Neural cell (in vitro differentiated cells): Measurements from ENCODE around the gene ITPK1. TPM values are rescaled to one million over a fixed set of nuclear protein-coding genes. Genes with fewer than 3 reads are reported as not detected.

Source experiments
- H2AFZ ChIP-seq: fragments of 200-600, 300-800 bp; sonication (generic), shearing (Covaris generic); 2 replicates; pipeline ENCODE4 v1.6.0; 2014; ENCODE audit warnings: low read depth, mild to moderate bottlenecking, antibody characterized with exemption, low read length, moderate library complexity
- H3F3A ChIP-seq: fragments of 200-600 bp; shearing (Covaris generic); 2 replicates; pipeline ENCODE4 v1.6.1; 2016; ENCODE audit warnings: mild to moderate bottlenecking, moderate library complexity, mixed read lengths, antibody characterized with exemption, low read length; ENCODE audit not compliant: insufficient read depth, poor library complexity, severe bottlenecking
- H3K27ac ChIP-seq: fragments of 200-600, 300-800 bp; sonication (generic), shearing (Covaris generic); 2 replicates; pipeline ENCODE4 v1.5.1; 2014; ENCODE audit warnings: mild to moderate bottlenecking, low read length, moderate library complexity
- H3K27me3 ChIP-seq: fragments of 300-800, 200-600 bp; sonication (generic), shearing (Covaris generic); 2 replicates; pipeline ENCODE4 v1.6.0; 2014; ENCODE audit warnings: mild to moderate bottlenecking, low read depth, low read length, moderate library complexity; ENCODE audit not compliant: insufficient read depth
- H3K36me3 ChIP-seq: fragments of 300-800, 200-600 bp; sonication (generic), shearing (Covaris generic); 2 replicates; pipeline ENCODE4 v1.5.1; 2014; ENCODE audit warnings: mild to moderate bottlenecking, antibody characterized with exemption, low read length, moderate library complexity; ENCODE audit not compliant: insufficient read depth
- H3K4me2 ChIP-seq: fragments of 300-800, 200-600 bp; sonication (generic), shearing (Covaris generic); 2 replicates; pipeline ENCODE4 v1.6.0; 2014; ENCODE audit warnings: mild to moderate bottlenecking, low read length
- H3K4me3 ChIP-seq: fragments of 300-800, 200-600 bp; sonication (generic), shearing (Covaris generic); 2 replicates; pipeline ENCODE4 v1.5.1; 2014; ENCODE audit warnings: mild to moderate bottlenecking, low read length, moderate library complexity
- H3K79me2 ChIP-seq: fragments of 200-600 bp; shearing (Covaris generic); replicated peaks from 2 replicates; pipeline ENCODE4 v1.6.0; 2014; ENCODE audit warnings: mild to moderate bottlenecking, low read length, moderate library complexity; ENCODE audit not compliant: insufficient read depth
- H3K9ac ChIP-seq: fragments of 300-800, 200-600 bp; sonication (generic), shearing (Covaris generic); 2 replicates; pipeline ENCODE4 v1.6.1; 2016; ENCODE audit warnings: mild to moderate bottlenecking, low read length, mixed read lengths
- H3K9me2 ChIP-seq: fragments of 200-600 bp; shearing (Covaris generic); 2 replicates; pipeline ENCODE4 v1.6.1; 2016; ENCODE audit warnings: mild to moderate bottlenecking, low read length, mixed read lengths; ENCODE audit not compliant: insufficient read depth
- H3K9me3 ChIP-seq: fragments of 200-600, 300-800 bp; sonication (generic), shearing (Covaris generic); 2 replicates; pipeline ENCODE4 v1.6.1; 2016; ENCODE audit warnings: mild to moderate bottlenecking, mixed run types, low read length, moderate library complexity, mixed read lengths
- H4K20me1 ChIP-seq: fragments of 200-600 bp; shearing (Covaris generic); 2 replicates; pipeline ENCODE4 v1.6.1; 2016; ENCODE audit warnings: mild to moderate bottlenecking, mixed run types; ENCODE audit not compliant: insufficient read depth
- EP300 ChIP-seq: fragments of 450-650 bp; conservative IDR thresholded peaks from 2 replicates; pipeline ENCODE4 v1.6.1; 2014; ENCODE audit warnings: antibody characterized with exemption, mild to moderate bottlenecking, moderate library complexity; ENCODE audit not compliant: poor library complexity, severe bottlenecking
- EZH2 ChIP-seq: fragments of 200-600, 300-800 bp; shearing (Covaris generic), sonication (generic); IDR thresholded peaks from 2 replicates; pipeline ENCODE4 v1.6.1; 2014; ENCODE audit warnings: antibody characterized with exemption, low read length, borderline replicate concordance, mild to moderate bottlenecking; ENCODE audit not compliant: insufficient read depth, poor library complexity, severe bottlenecking
- MXI1 ChIP-seq: fragments of 450-650 bp; conservative IDR thresholded peaks from 2 replicates; pipeline ENCODE4 v1.6.1; 2014; ENCODE audit warnings: antibody characterized with exemption, mild to moderate bottlenecking; ENCODE audit not compliant: poor library complexity, severe bottlenecking
- POLR2AphosphoS5 ChIP-seq: IDR thresholded peaks from 2 replicates; pipeline ENCODE4 v1.6.1; 2012
- RAD21 ChIP-seq: fragments of 450-650 bp; conservative IDR thresholded peaks from 2 replicates; pipeline ENCODE4 v1.6.1; 2014; ENCODE audit warnings: antibody characterized with exemption, mild to moderate bottlenecking, moderate library complexity
- SMC3 ChIP-seq: fragments of 450-650 bp; conservative IDR thresholded peaks from 2 replicates; pipeline ENCODE4 v1.6.1; 2014; ENCODE audit warnings: antibody characterized with exemption, mild to moderate bottlenecking, moderate library complexity; ENCODE audit not compliant: poor library complexity
- TAF1 ChIP-seq: IDR thresholded peaks from 2 replicates; pipeline ENCODE4 v1.6.1; 2012; ENCODE audit warnings: low read depth
- polyA plus RNA-seq: library from polyadenylated mRNA; depleted of rRNA; stranded (reverse); fragments of >200 nt; gene quantifications from 2 replicates; pipeline ENCODE4 v1.2.3, GENCODE V29; 2014
- TF ChIP-seq, protein P1 (sequence below): fragments of 450-650 bp; IDR thresholded peaks from 2 replicates; pipeline ENCODE4 v1.5.1; 2014; ENCODE audit warnings: antibody characterized with exemption, mild to moderate bottlenecking, moderate library complexity; ENCODE audit not compliant: poor library complexity, severe bottlenecking
- TF ChIP-seq, protein P2 (sequence below): IDR thresholded peaks from 2 replicates; pipeline ENCODE4 v1.6.1; 2012; ENCODE audit warnings: borderline replicate concordance

ITPK1 gene
- polyA plus RNA-seq, 1 donor from 2014 or later = 65.0 TPM

DNA sequence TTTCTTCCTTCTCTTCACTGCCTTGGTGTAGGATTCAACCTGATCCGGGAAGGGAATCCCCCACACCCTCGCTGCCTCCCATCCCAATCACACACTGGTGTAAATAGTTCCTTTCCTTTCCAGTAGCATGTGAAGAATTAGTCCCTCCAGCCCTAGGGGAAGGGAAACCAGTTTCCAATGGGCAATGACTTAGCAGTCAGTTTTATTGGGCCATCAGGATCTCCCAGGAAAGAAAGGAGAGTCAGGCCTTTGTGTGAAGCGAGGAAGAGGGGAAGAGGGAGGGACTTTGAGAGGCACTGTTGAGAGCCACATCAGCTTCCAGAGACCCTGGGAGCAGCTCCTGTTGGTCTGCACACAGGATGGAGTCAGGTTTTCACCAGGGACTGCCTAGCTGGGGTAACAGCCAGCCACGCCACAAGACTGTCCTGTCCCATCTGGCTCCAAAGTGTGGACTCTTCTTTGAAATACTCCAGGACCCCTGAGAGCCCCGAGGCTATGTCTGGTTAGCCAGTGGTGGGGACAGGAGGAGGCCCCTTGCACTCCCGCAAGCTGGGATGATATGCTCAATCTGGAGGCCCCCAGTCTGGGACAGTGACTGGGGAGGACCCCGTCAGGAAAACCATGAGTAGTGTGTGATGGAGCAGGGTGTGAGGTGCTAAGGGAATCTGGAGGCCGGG is 41.1 kb upstream of the ITPK1 start:
- Histone ChIP-seq H3K9me2 (no peaks in the 10 kb centered on the region), H3F3A (no peaks in the 10 kb centered on the region), H3K27ac (no peak overlapping the region), H3K4me3 (no peak overlapping the region), H3K9ac (no peak overlapping the region), H3K27me3 (no peaks in the 10 kb centered on the region), H3K36me3 (no peaks in the 10 kb centered on the region), H4K20me1 (no peaks in the 10 kb centered on the region), H3K9me3 (no peaks in the 10 kb centered on the region), H2AFZ (no peak overlapping the region), H3K79me2 (no peaks in the 10 kb centered on the region), H3K4me2 (no peak overlapping the region)
- TF ChIP-seq TAF1 = no peak

DNA sequence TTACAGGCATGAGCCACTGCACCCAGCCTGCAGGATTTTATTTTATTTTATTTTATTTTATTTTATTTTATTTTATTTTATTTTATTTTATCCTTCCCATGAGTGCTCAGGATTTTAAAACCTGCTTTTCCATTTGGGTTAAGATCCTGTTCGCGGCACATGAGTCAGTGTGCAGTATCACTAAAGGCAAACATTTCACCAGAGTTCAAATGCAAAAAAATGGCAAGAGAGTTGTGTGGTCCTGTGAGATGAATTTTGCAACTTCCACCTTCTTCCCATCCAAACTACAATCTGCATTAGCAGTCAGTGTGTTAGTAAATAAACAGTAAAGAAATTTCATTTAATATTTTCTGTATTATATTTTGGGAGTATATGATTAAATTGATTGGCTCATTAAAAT is 39.9 kb upstream of the ITPK1 start:
- no peak overlapping the region for H2AFZ ChIP-seq
- H3K9me3 ChIP-seq = no peaks in the 10 kb centered on the region
- H3K4me2 ChIP-seq = no peak overlapping the region
- no peak overlapping the region for H3K9ac ChIP-seq
- H3K9me2 ChIP-seq = no peaks in the 10 kb centered on the region
- no peaks in the 10 kb centered on the region for H3K27me3 ChIP-seq
- no peaks in the 10 kb centered on the region for H3K79me2 ChIP-seq
- no peaks in the 10 kb centered on the region for H3F3A ChIP-seq
- H4K20me1 ChIP-seq = no peaks in the 10 kb centered on the region
- H3K4me3 ChIP-seq = no peak overlapping the region
- H3K36me3 ChIP-seq = no peaks in the 10 kb centered on the region
- TF ChIP-seq MXI1 = no peak
- no peak for TF ChIP-seq EZH2
- TF ChIP-seq, protein P1, sequence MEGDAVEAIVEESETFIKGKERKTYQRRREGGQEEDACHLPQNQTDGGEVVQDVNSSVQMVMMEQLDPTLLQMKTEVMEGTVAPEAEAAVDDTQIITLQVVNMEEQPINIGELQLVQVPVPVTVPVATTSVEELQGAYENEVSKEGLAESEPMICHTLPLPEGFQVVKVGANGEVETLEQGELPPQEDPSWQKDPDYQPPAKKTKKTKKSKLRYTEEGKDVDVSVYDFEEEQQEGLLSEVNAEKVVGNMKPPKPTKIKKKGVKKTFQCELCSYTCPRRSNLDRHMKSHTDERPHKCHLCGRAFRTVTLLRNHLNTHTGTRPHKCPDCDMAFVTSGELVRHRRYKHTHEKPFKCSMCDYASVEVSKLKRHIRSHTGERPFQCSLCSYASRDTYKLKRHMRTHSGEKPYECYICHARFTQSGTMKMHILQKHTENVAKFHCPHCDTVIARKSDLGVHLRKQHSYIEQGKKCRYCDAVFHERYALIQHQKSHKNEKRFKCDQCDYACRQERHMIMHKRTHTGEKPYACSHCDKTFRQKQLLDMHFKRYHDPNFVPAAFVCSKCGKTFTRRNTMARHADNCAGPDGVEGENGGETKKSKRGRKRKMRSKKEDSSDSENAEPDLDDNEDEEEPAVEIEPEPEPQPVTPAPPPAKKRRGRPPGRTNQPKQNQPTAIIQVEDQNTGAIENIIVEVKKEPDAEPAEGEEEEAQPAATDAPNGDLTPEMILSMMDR = no peak
- no peak for TF ChIP-seq EP300
- TF ChIP-seq, protein P2, sequence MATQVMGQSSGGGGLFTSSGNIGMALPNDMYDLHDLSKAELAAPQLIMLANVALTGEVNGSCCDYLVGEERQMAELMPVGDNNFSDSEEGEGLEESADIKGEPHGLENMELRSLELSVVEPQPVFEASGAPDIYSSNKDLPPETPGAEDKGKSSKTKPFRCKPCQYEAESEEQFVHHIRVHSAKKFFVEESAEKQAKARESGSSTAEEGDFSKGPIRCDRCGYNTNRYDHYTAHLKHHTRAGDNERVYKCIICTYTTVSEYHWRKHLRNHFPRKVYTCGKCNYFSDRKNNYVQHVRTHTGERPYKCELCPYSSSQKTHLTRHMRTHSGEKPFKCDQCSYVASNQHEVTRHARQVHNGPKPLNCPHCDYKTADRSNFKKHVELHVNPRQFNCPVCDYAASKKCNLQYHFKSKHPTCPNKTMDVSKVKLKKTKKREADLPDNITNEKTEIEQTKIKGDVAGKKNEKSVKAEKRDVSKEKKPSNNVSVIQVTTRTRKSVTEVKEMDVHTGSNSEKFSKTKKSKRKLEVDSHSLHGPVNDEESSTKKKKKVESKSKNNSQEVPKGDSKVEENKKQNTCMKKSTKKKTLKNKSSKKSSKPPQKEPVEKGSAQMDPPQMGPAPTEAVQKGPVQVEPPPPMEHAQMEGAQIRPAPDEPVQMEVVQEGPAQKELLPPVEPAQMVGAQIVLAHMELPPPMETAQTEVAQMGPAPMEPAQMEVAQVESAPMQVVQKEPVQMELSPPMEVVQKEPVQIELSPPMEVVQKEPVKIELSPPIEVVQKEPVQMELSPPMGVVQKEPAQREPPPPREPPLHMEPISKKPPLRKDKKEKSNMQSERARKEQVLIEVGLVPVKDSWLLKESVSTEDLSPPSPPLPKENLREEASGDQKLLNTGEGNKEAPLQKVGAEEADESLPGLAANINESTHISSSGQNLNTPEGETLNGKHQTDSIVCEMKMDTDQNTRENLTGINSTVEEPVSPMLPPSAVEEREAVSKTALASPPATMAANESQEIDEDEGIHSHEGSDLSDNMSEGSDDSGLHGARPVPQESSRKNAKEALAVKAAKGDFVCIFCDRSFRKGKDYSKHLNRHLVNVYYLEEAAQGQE = no peak
- TF ChIP-seq RAD21 = no peak
- TF ChIP-seq TAF1 = no peak
- no peak for TF ChIP-seq POLR2AphosphoS5
- no peak for TF ChIP-seq SMC3
- H3K27ac ChIP-seq = no peak overlapping the region

DNA sequence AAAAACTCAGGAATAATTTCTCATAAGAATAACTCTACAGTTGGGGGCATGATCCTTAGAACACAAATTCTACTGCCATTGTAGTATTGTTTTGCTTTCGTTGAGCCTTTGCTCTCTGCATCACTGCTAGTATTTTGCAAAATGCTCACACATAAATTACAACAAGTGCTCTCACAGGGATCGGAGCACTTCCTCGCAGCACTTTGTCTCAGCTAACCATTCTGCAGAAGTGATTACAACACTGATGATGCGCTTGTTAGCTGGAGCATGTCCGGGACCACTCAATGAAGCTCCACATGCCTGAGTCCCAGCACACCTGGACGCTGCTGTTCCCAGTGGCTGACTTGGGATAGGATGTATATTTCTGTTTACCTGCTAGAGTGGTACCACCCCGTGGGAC is 37.4 kb upstream of the ITPK1 start:
- no peak overlapping the region for H2AFZ ChIP-seq
- H3K79me2 ChIP-seq = no peaks in the 10 kb centered on the region
- H3K36me3 ChIP-seq = no peaks in the 10 kb centered on the region
- no peak overlapping the region for H3K27ac ChIP-seq
- H3K4me2 ChIP-seq = no peak overlapping the region
- H3F3A ChIP-seq = no peaks in the 10 kb centered on the region
- no peaks in the 10 kb centered on the region for H3K27me3 ChIP-seq
- H3K9ac ChIP-seq = no peak overlapping the region
- no peaks in the 10 kb centered on the region for H3K9me2 ChIP-seq
- no peaks in the 10 kb centered on the region for H3K9me3 ChIP-seq
- H3K4me3 ChIP-seq = no peak overlapping the region
- H4K20me1 ChIP-seq = no peaks in the 10 kb centered on the region
- TF ChIP-seq, protein P1 = no peak
- TF ChIP-seq POLR2AphosphoS5 (no peak), SMC3 (no peak), RAD21 (no peak), MXI1 (no peak), EP300 (no peak), EZH2 (no peak), TAF1 (no peak)
- TF ChIP-seq, protein P2 = no peak
